ENCODE results near the gene PRKRIP1. TPM values are rescaled to one million over a fixed set of nuclear protein-coding genes. Genes with fewer than 3 reads are reported as not detected.
"Not testable (repeated sequence)": the region's sequence is repeated elsewhere in the genome, so short reads cannot be mapped to it uniquely, and the experiment has no call there.

The PRKRIP1 gene
- total RNA-seq, 1 experiment from 2014 or later: 24.9 TPM

DNA sequence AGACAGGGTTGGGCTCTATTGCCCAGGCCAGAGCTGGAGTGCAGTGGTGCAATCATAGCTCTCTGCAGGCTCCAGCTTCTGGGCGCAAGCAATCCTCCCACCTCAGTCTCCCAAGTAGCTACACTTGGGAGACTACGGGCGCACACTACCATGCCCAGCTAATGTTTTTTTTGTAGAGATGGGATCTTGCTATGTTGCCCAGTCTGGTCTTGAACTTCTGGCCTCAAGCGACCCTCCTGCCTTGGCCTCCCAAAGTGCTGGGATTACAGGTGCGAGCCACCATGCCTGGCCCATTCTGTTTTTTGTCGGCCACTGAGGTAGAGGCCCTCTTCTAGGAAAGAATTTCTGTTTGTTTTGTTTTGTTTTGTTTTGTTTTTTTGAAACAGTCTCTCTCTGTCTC is 56.3 kb downstream of the PRKRIP1 start:
- peaks cover 4% of the 10 kb centered on the region for H3K36me3 ChIP-seq (ENCODE audit: insufficient read depth, low read length, poor library complexity, severe bottlenecking)
- H3K27ac ChIP-seq (ENCODE audit: low read depth, low read length, poor library complexity, severe bottlenecking): no peak overlapping the region
- H3K27me3 ChIP-seq (replicated peaks; ENCODE audit: insufficient read depth, low read depth, low read length, poor library complexity): no peaks in the 10 kb centered on the region
- TF ChIP-seq, protein P1, sequence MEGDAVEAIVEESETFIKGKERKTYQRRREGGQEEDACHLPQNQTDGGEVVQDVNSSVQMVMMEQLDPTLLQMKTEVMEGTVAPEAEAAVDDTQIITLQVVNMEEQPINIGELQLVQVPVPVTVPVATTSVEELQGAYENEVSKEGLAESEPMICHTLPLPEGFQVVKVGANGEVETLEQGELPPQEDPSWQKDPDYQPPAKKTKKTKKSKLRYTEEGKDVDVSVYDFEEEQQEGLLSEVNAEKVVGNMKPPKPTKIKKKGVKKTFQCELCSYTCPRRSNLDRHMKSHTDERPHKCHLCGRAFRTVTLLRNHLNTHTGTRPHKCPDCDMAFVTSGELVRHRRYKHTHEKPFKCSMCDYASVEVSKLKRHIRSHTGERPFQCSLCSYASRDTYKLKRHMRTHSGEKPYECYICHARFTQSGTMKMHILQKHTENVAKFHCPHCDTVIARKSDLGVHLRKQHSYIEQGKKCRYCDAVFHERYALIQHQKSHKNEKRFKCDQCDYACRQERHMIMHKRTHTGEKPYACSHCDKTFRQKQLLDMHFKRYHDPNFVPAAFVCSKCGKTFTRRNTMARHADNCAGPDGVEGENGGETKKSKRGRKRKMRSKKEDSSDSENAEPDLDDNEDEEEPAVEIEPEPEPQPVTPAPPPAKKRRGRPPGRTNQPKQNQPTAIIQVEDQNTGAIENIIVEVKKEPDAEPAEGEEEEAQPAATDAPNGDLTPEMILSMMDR (conservative IDR thresholded peaks at IDR 0.05; ENCODE audit: low read depth, low read length): no peak
- no peak for TF ChIP-seq EZH2 (IDR thresholded peaks at IDR 0.05; ENCODE audit: borderline replicate concordance, low read depth, low read length, poor library complexity, severe bottlenecking)
- no peak overlapping the region for H3K4me3 ChIP-seq (ENCODE audit: low read depth, low read length, poor library complexity, severe bottlenecking)
- no peaks in the 10 kb centered on the region for H3K4me1 ChIP-seq (ENCODE audit: insufficient read depth, low read length, poor library complexity, severe bottlenecking)
- no peak for DNase-seq (ENCODE audit: low spot score)
- no peaks in the 10 kb centered on the region for H3K9me3 ChIP-seq (ENCODE audit: low read depth, low read length, poor library complexity, severe bottlenecking)
- CTCF ChIA-PET: no interaction called here
- BruUV-seq (replicated peaks): no TSS peak
- POLR2A ChIA-PET (ENCODE audit: low non-redundant PET): no interaction called here
- intact Hi-C loops (cut with micrococcal nuclease; ENCODE audit: unreplicated experiment): no loop called here

DNA sequence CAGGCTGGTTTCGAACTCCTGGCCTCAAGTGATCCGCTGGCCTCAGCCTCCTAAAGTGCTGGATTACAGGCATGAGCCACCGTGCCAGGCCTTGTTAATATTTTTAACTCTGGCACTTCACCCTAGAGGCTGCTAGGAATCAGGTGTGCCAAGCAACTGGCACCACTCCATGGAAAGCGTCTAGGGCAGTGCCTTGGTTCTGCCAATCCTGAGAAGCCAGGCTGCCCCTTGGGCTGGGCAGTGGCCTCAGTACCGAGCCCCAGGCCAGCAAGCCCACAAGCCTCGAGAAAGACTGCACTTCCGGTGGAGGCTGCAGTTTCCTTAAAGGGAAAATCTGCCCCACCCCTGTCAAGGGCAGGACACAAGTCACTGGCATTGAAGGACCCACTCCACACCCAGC is 57.2 kb downstream of the PRKRIP1 start:
- intact Hi-C loops (cut with micrococcal nuclease; ENCODE audit: unreplicated experiment): no loop called here
- Histone ChIP-seq H3K27ac (ENCODE audit: low read depth, low read length, poor library complexity, severe bottlenecking) (no peak overlapping the region), H3K4me3 (ENCODE audit: low read depth, low read length, poor library complexity, severe bottlenecking) (no peak overlapping the region), H3K27me3 (replicated peaks; ENCODE audit: insufficient read depth, low read depth, low read length, poor library complexity) (no peaks in the 10 kb centered on the region), H3K36me3 (ENCODE audit: insufficient read depth, low read length, poor library complexity, severe bottlenecking) (peaks cover 4% of the 10 kb centered on the region), H3K4me1 (ENCODE audit: insufficient read depth, low read length, poor library complexity, severe bottlenecking) (no peaks in the 10 kb centered on the region), H3K9me3 (ENCODE audit: low read depth, low read length, poor library complexity, severe bottlenecking) (no peaks in the 10 kb centered on the region)
- TF ChIP-seq, protein P1 (conservative IDR thresholded peaks at IDR 0.05; ENCODE audit: low read depth, low read length): no peak
- TF ChIP-seq EZH2 (IDR thresholded peaks at IDR 0.05; ENCODE audit: borderline replicate concordance, low read depth, low read length, poor library complexity, severe bottlenecking): no peak
- DNase-seq (ENCODE audit: low spot score): no peak
- CTCF ChIA-PET: no interaction called here
- POLR2A ChIA-PET (ENCODE audit: low non-redundant PET): no interaction called here
- BruUV-seq (replicated peaks): no TSS peak

DNA sequence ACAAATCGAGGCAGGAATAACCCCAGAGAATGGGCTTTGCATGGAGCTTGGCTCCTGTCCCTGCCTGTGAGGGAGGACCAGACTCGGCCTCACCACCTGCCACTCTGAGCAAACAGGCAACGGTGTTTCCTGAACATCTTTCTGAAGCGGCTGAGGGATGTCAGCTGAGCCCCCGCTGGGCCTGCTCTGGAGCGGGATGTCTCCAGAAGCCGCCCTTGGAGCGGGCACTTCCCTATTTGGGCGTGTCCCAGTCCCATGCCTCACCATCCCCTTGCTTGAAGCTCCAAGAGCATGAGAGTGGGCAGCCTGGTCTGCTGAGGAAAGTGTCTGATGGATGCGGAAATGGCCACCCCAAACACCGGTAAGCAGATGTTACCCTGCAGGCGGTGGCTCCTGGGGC is 58.3 kb downstream of the PRKRIP1 start:
- BruUV-seq (replicated peaks): no TSS peak

DNA sequence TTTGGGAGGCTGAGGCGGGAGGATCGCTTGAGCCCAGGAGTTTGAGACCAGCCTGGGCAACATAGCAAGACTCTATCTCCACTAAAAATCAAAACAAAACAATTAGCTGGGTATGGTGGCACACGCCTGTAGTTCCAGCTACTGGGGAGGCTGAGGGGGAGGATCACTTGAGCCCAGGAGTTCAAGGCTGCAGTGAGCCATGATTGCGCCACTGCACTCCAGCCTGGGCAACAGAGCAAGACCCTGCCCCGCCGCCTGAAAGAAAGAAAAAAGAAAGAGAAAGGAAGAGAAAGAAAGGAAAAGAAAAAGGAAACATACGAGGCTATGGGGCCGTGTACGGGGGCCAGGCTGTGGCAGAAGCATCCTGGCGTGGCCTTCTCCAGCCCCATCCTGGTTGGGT is 58.8 kb downstream of the PRKRIP1 start:
- POLR2A ChIA-PET (ENCODE audit: low non-redundant PET); BruUV-seq (replicated peaks); H3K36me3 ChIP-seq (ENCODE audit: insufficient read depth, low read length, poor library complexity, severe bottlenecking); H3K27ac ChIP-seq (ENCODE audit: low read depth, low read length, poor library complexity, severe bottlenecking); intact Hi-C loops (cut with micrococcal nuclease; ENCODE audit: unreplicated experiment); DNase-seq (ENCODE audit: low spot score); H3K4me1 ChIP-seq (ENCODE audit: insufficient read depth, low read length, poor library complexity, severe bottlenecking); CTCF ChIA-PET; H3K27me3 ChIP-seq (replicated peaks; ENCODE audit: insufficient read depth, low read depth, low read length, poor library complexity); H3K4me3 ChIP-seq (ENCODE audit: low read depth, low read length, poor library complexity, severe bottlenecking); H3K9me3 ChIP-seq (ENCODE audit: low read depth, low read length, poor library complexity, severe bottlenecking): not testable (repeated sequence)

More for the DNA sequence above, 58.3 kb downstream of the PRKRIP1 start:
- H3K4me1 ChIP-seq (ENCODE audit: insufficient read depth, low read length, poor library complexity, severe bottlenecking): no peaks in the 10 kb centered on the region
- peaks cover 4% of the 10 kb centered on the region for H3K36me3 ChIP-seq (ENCODE audit: insufficient read depth, low read length, poor library complexity, severe bottlenecking)
- TF ChIP-seq, protein P1 (conservative IDR thresholded peaks at IDR 0.05; ENCODE audit: low read depth, low read length): no peak
- no peak for TF ChIP-seq EZH2 (IDR thresholded peaks at IDR 0.05; ENCODE audit: borderline replicate concordance, low read depth, low read length, poor library complexity, severe bottlenecking)
- no peaks in the 10 kb centered on the region for H3K27me3 ChIP-seq (replicated peaks; ENCODE audit: insufficient read depth, low read depth, low read length, poor library complexity)
- POLR2A ChIA-PET (ENCODE audit: low non-redundant PET): no interaction called here
- H3K27ac ChIP-seq (ENCODE audit: low read depth, low read length, poor library complexity, severe bottlenecking): no peak overlapping the region
- intact Hi-C loops (cut with micrococcal nuclease; ENCODE audit: unreplicated experiment): no loop called here
- DNase-seq (ENCODE audit: low spot score): no peak
- no peak overlapping the region for H3K4me3 ChIP-seq (ENCODE audit: low read depth, low read length, poor library complexity, severe bottlenecking)
- CTCF ChIA-PET: interaction anchor here (0.6 kb wide), 1 partner anchor 1114 kb away, joined by 4 read pairs; no protein-coding TSS in a partner anchor
- H3K9me3 ChIP-seq (ENCODE audit: low read depth, low read length, poor library complexity, severe bottlenecking): no peaks in the 10 kb centered on the region

Measured in A673 (cell line).